HG03097 (cell line): ENCODE measurements around the gene GBF1.

Experiments
- ATAC-seq: cut with Tn5 transposase; IDR thresholded peaks from one replicate; pipeline ENCODE4 v1.9.1; 2021; ENCODE audit not compliant: unreplicated experiment, low FRiP score

GBF1 gene

DNA sequence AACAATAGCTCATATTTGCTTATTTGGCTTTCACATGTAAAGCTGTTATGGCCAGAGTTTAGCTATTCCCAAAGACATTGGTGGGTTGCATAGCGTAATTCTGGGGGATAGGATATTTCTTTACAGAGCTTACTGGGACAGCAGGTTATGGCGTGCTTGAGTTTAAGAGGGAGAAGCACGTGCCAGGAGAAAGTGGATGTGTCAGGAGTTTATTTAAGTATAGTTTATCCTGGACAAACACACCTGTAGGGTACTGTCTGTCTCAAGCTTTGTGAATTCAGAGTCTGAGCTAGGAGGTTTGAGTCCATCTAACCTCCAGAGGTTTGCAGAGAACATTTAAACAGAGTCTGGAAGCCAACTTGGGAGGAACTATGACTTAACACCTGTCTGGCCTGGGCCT is 21.3 kb downstream of the GBF1 start:
- no peak for ATAC-seq

DNA sequence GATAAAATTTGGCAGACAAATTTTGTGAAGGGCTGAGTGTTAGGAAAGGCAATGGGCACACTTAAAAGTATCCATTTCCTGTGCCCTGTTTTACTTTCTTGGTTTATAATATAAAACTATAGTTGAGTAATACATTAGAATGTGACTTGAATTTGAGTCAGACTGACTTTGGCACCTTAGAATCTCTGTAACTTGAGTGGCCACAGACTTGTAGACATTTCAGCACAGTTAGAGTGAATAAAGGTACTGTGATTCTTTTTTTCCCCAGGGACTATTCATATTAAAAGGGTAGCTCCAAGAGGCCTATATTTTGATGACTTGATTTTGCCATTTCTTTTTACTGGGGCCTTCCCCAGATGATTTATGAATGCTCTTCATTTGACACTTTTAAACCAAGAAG is 22.4 kb downstream of the GBF1 start:
- ATAC-seq: no peak

DNA sequence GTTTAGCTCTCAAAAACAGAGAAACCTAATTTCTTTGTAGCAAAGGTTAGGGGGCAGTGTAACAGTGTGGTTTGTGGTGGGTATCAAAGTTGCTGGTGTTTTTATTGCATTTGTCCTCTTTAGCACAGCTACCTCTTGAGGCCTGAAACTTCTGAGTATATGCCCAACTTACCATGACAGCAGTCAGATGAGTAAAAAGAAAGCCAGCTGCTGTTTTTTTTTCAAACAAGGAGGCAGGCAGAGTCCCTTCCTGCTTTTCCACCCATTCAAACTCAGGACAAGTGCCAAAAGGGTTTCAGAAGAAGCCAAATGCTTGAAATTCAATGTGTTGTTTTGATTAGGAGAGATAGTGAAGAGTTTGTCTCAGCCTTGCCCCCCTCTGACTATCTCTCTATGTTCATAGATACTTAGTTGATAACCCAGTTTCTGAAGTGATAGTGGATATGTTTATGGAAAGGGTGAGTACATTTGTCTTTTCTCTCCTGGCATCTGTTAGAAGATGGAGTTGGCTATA is 23.1 kb downstream of the GBF1 start:
- no peak for ATAC-seq

DNA sequence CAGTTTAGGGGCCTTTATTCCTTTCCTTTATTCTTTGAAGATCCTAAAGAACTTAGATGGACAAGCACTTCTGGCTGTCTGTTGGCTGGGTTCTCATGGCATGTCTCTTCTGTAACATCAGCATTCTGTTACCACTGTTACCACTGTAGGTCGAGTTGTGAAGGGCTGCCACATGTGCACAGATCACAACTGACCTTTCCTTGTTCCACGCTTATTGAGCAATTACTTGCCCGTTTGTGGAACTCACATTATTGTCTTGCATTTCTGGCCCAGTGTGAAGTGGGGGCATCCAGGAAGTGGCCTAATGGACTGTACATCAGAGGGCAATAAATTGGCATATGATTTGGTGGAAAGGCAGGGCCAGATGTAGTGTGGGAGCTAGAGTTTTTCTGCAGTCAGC is 23.7 kb downstream of the GBF1 start:
- no peak for ATAC-seq

DNA sequence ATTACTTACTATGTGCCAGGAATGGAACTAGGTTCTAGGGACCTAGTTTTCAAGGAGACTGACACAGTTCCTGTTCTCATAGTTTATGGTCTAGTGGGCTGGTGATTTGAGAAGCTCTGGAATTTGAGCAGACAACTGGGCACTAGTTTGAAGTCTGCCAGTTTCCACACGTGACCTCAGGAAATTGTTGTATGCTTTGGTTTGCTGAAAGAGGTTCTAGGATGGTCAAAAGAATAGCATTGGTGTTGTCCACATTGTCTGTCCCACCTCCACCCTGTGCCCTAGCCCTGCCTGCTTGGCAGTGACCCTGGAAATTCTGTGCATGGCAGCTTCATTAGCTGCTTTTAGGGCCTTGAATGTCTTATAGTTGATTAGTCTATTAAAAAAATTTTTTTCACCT is 28.7 kb downstream of the GBF1 start:
- no peak for ATAC-seq

DNA sequence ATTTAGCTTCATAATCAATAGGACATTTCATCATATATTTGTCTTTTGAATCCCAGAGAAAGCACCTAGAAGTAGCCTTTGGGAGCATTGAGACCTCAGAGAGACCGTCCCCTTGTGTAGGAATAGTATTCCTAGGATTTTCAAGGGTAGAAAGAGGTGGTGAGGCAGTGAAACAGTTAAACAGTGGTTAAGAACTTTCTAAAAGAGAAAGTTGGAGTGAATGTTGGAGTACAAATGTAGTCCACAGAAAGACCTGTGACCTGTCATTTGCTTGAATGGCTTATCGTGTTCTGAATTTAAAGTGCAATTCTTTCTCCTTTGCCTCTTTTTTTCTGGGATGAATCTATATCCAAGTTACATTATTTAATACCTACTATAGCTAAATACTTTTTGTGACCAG is 30.0 kb downstream of the GBF1 start:
- no peak for ATAC-seq

DNA sequence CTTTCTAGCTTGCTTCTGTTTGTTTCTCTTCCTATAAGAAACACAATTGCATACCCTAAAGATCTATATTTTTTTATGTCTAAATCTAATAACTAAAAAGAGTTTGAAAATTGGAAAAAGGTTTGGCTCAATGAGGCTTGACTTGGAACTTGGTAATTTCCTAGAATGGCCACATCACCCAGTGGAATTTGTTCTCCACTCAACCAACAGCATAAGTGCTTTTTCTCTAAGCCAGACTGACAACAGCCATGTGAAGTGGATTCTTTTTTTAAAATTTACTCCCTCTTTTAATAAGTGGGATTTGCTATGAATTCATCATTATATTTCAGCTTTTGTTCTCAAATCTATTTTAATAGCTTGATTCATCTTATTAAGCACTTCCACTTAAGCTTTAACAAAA is 33.8 kb downstream of the GBF1 start:
- no peak for ATAC-seq

DNA sequence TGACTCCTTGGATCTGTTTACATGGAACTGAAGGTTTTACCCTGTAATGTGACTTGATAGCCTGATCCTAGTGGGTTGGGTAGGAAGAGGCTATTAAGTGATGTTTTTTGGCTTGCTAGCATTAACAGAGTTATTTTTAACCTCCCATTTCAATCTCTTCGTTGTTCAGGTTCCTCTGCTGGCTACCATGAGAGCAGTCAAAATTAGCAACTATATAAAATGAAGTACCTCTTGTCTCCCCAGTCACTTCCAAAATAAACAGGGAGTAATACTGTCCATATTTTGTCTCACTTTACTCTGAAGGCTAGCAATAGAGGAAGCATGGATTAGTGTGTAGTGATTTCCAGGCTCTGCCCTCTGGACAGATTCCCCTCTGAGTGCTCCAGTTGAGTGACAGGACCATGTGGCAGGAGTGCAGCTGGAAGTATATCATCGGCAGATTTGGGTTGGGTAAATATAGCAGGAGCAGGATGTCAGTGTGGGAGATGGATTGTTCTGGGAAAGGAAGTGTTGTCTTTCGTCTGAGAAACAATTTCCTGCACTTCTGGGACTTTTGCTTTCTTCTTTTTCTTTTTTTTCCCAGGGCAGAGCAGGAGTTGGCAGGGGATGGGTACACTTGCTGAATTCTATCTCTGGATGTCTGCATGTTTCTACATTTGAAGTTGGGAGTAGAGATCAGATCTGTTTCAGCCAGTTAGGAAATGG is 35.2 kb downstream of the GBF1 start:
- no peak for ATAC-seq

DNA sequence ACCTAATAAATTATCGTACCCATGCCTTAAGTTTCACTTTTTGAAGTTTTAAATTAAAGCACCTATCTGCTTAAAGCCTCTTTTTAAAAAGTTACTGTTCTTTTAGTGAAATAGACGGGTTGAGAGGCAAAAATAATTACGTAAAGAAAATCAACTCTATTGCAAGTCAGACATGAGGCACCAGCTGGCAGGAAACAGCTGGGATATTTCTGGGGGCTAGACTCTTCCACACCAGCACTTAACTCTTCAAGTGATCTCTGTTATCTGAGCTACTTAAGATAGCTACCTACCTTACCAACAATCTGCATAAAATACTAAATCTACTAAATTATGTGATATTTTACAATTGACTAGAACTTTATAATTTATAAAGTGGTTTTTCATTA is 35.8 kb downstream of the GBF1 start:
- no peak for ATAC-seq

DNA sequence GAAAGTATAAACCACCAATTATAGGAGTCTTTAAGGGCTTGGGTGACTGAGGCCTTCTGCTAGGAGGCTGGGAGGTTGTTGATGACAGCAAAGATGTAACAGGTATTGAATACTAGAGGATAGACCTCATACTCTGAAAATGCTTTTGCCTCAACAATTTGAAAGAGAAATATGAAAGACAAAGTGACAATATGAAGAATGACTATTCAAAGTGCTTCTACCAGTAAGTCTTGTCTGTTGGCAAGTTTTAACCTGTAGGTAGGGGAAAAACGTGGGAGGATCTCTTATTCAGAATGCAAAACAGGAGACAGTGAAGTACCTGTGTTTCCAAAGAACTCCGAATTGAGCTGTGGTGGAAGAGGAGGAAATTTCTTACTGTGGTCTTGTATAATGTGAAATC is 38.2 kb downstream of the GBF1 start:
- no peak for ATAC-seq

DNA sequence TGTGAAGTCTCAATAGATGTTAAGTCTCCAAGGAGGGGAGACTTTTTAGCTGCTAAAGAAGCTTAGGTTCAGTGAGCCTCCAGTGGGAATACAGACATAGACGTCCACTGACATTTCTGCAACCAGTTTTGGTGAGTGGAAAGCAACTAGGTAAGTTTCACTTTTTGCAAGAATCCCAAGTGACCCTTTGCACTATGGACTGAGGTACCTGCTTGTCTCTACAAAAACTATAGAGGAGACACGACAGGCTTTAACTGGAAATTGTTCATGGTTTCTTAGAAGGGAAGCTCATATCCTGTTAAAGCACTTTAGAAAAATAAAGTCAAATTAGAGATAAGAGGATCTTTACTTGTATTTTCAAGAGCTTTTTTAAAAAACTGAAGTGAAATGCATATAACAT is 38.6 kb downstream of the GBF1 start:
- ATAC-seq: no peak

DNA sequence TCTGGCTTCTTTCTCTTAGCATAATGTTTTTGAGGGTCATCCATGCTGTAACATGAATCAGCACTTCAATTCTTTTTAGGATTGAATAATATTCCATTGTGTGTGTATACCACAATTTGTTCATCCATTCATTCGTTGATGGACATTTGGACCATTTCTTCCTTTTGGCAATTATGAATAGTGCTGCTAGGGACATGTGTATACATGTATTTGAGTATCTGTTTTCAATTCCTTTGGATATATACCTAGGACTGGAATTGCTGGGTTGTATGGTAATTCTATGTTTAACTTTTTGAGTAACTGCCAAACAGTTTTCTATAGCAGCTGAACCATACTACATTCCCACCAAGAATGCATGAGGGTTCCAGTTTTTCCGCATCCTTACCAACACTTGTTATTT is 39.2 kb downstream of the GBF1 start:
- no peak for ATAC-seq

DNA sequence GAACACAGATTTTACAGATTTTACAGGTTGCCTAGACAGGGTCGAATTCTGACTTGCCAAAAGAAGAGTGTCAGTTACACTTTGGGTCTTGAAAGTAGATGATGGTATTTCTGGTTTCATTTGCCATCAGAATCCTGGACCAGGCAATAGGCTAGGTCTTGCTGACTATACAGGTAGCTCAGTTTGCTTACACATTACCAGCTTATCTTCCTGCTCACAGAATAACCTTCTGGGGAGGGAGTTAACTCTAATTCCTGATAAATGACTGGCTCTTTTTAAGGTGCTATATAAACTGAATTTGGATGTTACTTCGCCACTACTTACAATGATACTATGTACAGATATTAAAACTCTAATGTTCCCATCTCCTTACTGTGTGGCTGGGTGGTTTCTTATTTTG is 39.8 kb downstream of the GBF1 start:
- ATAC-seq: no peak

DNA sequence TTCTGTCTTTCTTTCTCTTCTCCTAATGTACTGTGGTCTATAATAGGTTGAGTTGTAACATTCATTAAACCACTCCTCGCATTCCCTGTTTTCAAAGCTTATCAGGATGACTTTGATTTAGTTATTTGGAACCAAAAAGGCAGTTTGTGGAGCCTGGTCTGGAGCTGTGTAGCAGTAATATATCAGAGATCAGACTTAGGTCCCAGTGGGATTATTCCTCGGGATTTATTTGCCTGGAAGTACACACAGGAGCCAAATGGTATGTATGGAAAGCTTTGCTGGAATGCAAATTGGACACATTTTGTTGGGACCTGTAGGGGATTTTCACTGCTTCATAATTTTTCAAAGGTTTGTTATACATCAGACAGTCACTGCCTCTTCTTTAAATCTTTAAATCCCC is 40.9 kb downstream of the GBF1 start:
- ATAC-seq: no peak

DNA sequence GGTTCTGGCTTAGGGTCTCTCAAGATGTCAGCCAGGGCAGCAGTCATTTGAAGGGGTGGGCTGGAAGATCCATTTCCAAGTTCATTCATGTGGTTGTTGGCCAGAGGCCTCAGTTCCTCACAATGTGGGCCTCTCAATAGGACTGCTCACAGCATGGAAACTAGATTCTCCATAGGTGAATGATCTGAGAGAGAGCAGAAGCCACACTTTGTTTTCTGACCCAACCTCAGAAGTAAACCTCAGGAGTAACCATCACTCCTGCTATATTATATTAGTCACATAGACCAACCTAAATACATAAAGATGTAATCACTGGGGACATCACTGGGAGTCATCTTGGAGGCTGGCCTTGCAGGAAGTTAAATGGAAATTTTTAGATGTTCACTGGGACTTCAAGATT is 42.2 kb downstream of the GBF1 start:
- no peak for ATAC-seq

DNA sequence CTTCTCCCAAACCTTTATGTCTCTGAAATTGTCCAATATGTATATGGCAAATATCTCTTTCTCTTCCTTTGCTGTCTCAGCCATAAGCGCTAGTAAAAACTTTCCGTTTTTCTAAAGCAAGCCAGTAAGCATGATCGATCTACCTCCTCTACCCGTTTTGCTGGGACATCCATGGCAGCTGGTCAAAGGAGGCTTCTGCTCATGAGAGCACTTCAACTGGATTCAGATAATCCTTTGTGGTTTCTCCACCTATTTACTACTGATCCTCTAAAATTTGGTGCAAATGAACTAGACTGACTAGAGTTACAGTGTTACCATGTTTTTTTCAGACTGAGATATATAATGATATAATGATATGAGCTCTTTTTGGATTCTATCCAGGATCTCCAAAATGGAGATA is 42.7 kb downstream of the GBF1 start:
- no peak for ATAC-seq

DNA sequence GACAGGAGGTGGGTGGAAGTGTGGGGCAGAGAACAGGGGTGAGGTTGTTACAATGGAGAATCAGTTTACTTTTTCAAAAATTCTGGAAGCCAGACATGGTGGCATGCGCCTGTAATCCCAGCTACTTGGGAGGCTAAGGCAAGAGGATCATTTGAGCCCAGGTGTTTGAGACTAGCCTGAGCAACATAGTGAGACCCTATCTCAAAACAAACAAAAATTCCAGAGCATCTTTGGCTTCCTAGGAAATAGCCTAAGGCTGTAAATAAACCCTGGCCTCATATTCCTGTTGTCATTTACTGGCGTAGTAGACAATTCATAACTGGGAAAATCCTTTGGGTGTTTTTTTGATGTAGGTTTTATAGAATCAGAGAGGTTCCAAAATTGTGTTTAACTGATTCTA is 44.0 kb downstream of the GBF1 start:
- no peak for ATAC-seq

DNA sequence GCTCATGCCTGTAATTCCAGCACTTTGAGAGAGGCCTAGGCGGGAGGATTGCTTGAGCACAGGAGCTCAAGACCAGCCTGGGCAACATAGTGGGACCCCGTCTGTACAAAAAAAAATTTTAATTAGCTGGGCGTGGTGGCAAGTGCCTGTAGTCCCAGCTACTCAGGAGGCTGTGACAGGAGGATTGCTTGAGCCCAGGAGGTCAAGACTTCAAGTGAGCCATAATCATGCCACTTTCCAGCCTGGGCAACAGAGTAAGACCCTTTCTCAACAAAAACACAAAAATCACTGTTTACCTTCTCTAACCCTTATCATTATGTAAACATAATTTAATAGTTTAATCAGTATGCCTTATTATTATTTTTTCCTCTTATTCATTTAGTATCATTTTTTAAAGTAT is 44.5 kb downstream of the GBF1 start:
- ATAC-seq: no peak

DNA sequence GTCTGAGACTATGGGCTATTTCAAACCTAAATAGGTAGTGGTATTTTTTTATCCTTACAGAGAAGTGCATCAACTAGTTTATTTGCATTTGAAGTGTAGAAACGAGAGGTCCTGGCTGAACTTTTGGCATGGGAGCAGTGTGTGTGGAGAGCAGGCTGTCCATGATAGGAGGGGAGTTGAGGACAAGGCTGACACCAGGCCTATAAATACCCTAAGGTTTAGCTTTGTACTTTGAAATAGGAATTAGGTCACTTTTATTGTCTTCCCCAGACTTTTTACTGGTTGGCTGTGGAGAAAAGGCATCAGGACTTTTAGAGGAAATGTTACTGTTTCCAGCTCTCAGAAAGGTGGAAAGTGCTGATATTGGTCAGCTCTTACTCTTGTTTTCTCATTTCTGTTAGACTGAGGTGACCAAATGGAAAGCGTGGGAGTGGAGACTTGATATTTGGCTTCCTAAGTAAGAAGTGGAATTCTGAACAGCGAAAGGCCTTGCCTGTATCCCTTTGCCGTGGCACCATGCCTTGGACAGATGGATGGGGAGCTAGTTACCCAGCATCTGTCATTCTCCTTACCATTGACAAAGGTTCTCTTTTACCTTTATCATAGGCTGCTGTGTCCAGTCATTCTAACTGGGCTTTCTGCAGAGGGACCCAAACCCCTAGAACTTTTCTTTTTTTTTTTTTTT is 46.0 kb downstream of the GBF1 start:
- no peak for ATAC-seq

DNA sequence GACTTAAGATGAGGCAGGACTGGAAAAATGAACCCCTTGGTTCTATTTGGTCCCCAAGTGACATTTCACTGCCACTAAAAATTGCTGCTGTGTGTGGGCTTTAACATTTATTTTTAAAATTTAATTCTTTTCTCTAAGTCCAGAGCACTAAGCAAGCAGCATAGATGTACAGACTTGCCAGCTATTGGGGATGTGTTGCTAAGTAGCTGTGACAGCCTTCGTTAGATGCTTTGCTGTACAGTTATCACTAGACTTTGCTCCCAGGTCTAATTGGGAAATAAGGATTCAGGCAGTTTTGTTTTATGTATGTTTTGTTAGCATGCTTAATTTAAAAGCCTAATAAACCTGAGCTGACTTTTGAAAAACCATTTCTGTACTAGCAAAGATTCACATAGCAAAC is 51.8 kb downstream of the GBF1 start:
- ATAC-seq: no peak

DNA sequence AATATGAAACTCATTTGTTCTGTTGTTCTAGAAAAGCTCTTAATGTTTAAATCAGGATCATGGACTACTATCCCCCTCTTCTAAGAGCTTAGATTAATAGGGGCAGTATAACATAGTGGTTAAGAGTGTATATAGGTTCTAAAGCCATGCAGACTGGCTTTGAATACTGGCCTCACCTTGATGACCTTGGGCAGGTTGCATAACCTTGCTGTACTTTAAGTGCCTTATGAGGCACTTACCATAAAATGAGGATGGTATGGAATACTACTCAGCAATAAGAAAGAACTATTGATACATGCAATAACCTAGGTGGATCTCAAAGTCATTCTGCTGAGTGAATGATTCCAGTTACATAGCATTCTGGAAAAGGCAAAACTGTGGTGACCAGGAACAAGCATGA is 53.6 kb downstream of the GBF1 start:
- ATAC-seq: no peak

DNA sequence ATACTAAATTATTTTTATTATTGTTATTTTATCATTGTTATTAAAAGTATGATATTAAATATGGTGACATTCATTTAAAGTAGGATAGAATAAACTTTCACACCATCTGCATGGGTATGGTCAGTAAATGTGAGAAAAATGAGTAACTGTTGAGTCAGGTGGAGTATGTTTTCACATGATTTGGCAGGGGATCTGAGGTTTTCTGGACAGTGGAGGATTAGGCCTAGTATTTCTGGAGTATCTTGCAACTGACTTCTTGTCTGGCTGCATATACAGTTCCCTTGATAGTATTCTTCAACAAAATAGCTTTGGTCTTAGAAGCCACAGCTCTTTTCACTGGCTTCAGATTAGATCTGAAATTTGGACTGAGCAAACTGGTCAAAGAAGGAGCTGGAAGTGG is 54.5 kb downstream of the GBF1 start:
- no peak for ATAC-seq
